IMR-90 (cell line): ENCODE results near the gene TNS3. TPM values are rescaled to one million over a fixed set of nuclear protein-coding genes. Genes with fewer than 3 reads are reported as not detected.
A peak's percentile ranks its signal among the peaks of the same experiment; 100 is the strongest.

ENCODE experiments used
- ATAC-seq: fragments of 200-7000 bp; cut with Tn5 transposase; 2 replicates; pipeline ENCODE4 v1.9.1; 2020; ENCODE audit warnings: low read depth, mild to moderate bottlenecking, moderate library complexity
- BruUV-seq: library from RNA; stranded (reverse); fragments of 400-500 nt; replicated peaks from 2 replicates; lab custom pipeline; 2021; lab: Mats Ljungman, UMichigan
- CTCF ChIA-PET: fragments of 300-600 bp; formaldehyde crosslinking; extraction: SDS; loops from one replicate; lab custom pipeline; 2021; ENCODE audit warnings: antibody characterized with exemption; lab: Yijun Ruan, JAX
- POLR2A ChIA-PET: fragments of 300-600 bp; sonication (Branson Sonifier 250); formaldehyde crosslinking; loops from one replicate; lab custom pipeline; 2022; ENCODE audit warnings: antibody characterized with exemption; ENCODE audit not compliant: unreplicated experiment; lab: Charles Lee
- DNase-seq: peaks from one replicate; pipeline ENCODE4 v3.0.0; 2013
- H2AFZ ChIP-seq: replicated peaks from 2 replicates; pipeline ENCODE3; 2013; ENCODE audit warnings: low read length, mild to moderate bottlenecking; ENCODE audit not compliant: poor library complexity
- H2AK5ac ChIP-seq: 2 replicates; pipeline ENCODE4 v1.6.1; 2013; ENCODE audit warnings: low read depth, low read length, inconsistent platforms
- H2AK9ac ChIP-seq: replicated peaks from 2 replicates; pipeline ENCODE3; 2013; ENCODE audit warnings: mild to moderate bottlenecking, low read depth, low read length, moderate library complexity; ENCODE audit not compliant: poor library complexity
- H2BK120ac ChIP-seq: 2 replicates; pipeline ENCODE4 v1.6.1; 2013; ENCODE audit warnings: low read depth, low read length, inconsistent platforms
- H2BK15ac ChIP-seq: 3 replicates; pipeline ENCODE4 v1.6.1; 2013; ENCODE audit warnings: low read depth, low read length, inconsistent platforms
- H2BK20ac ChIP-seq: 2 replicates; pipeline ENCODE4 v1.6.1; 2013; ENCODE audit warnings: low read depth, mild to moderate bottlenecking, inconsistent platforms, low read length, moderate library complexity
- H2BK5ac ChIP-seq: 2 replicates; pipeline ENCODE4 v1.6.1; 2013; ENCODE audit warnings: mild to moderate bottlenecking, low read depth, low read length, inconsistent platforms; ENCODE audit not compliant: poor library complexity, severe bottlenecking
- H3K14ac ChIP-seq: replicated peaks from 2 replicates; pipeline ENCODE4 v1.6.1; 2013; ENCODE audit warnings: low read depth, low read length, inconsistent platforms
- H3K18ac ChIP-seq: 2 replicates; pipeline ENCODE4 v1.6.1; 2013; ENCODE audit warnings: low read depth, low read length, control low read depth
- H3K23ac ChIP-seq: 2 replicates; pipeline ENCODE4 v1.6.1; 2013; ENCODE audit warnings: low read depth, low read length, inconsistent platforms
- H3K27ac ChIP-seq: 2 replicates; pipeline ENCODE4 v1.5.1; 2013; ENCODE audit warnings: mild to moderate bottlenecking, control low read depth, low read length; ENCODE audit not compliant: insufficient read depth
- H3K27me3 ChIP-seq: 2 replicates; pipeline ENCODE4 v1.6.1; 2013; ENCODE audit warnings: low read length; ENCODE audit not compliant: control insufficient read depth, insufficient read depth
- H3K36me3 ChIP-seq: 2 replicates; pipeline ENCODE4 v1.6.1; 2013; ENCODE audit warnings: low read length, mixed read lengths; ENCODE audit not compliant: control insufficient read depth, insufficient read depth
- H3K4ac ChIP-seq: 2 replicates; pipeline ENCODE4 v1.6.1; 2013; ENCODE audit warnings: low read depth, low read length, inconsistent platforms
- H3K4me1 ChIP-seq: 2 replicates; pipeline ENCODE4 v1.6.1; 2013; ENCODE audit warnings: low read length, mixed read lengths; ENCODE audit not compliant: control insufficient read depth, insufficient read depth
- H3K4me2 ChIP-seq: 2 replicates; pipeline ENCODE4 v1.6.1; 2013; ENCODE audit warnings: low read depth, mild to moderate bottlenecking, control low read depth, low read length, moderate library complexity
- H3K4me3 ChIP-seq: 2 replicates; pipeline ENCODE4 v1.5.1; 2013; ENCODE audit warnings: low read depth, mild to moderate bottlenecking, control low read depth, low read length, moderate library complexity; ENCODE audit not compliant: insufficient read depth
- H3K56ac ChIP-seq: 2 replicates; pipeline ENCODE4 v1.6.1; 2013; ENCODE audit warnings: low read length, inconsistent platforms; ENCODE audit not compliant: insufficient read depth; ENCODE audit errors: extremely low read depth
- H3K79me1 ChIP-seq, 2 experiments: 2 replicates each; pipeline ENCODE4 v1.6.1; 2013; ENCODE audit warnings: low read length in 2 of 2, inconsistent platforms in 1 of 2, low read depth in 1 of 2
- H3K9ac ChIP-seq: 2 replicates; pipeline ENCODE4 v1.6.1; 2013; ENCODE audit warnings: low read depth, low read length, control low read depth
- H3K9me1 ChIP-seq: 2 replicates; pipeline ENCODE4 v1.6.1; 2013; ENCODE audit warnings: low read length, inconsistent platforms; ENCODE audit not compliant: insufficient read depth
- H3K9me3 ChIP-seq: 2 replicates; pipeline ENCODE4 v1.6.1; 2013; ENCODE audit warnings: low read length; ENCODE audit not compliant: control insufficient read depth, insufficient read depth
- H4K20me1 ChIP-seq: 2 replicates; pipeline ENCODE4 v1.6.1; 2013; ENCODE audit warnings: low read length, inconsistent platforms; ENCODE audit not compliant: insufficient read depth
- H4K5ac ChIP-seq: 2 replicates; pipeline ENCODE4 v1.6.1; 2013; ENCODE audit warnings: mild to moderate bottlenecking, low read depth, low read length, control low read depth
- H4K8ac ChIP-seq, 2 experiments: 2 replicates each; pipeline ENCODE4 v1.6.1; 2013; ENCODE audit warnings: low read depth in 2 of 2, low read length in 2 of 2, control low read depth in 1 of 2, inconsistent platforms in 1 of 2
- H4K91ac ChIP-seq: 2 replicates; pipeline ENCODE4 v1.6.1; 2013; ENCODE audit warnings: low read depth, low read length, inconsistent platforms; ENCODE audit not compliant: insufficient read depth
- CEBPB ChIP-seq: IDR thresholded peaks from 2 replicates; pipeline ENCODE4 v1.6.1; 2012; ENCODE audit warnings: low read depth, low read length, improper control_type of control experiment
- CHD1 ChIP-seq: IDR thresholded peaks from 2 replicates; pipeline ENCODE4 v1.6.1; 2012; ENCODE audit warnings: low read depth, low read length, improper control_type of control experiment
- MAFK ChIP-seq: IDR thresholded peaks from 2 replicates; pipeline ENCODE4 v1.6.1; 2012; ENCODE audit warnings: low read depth, low read length, improper control_type of control experiment
- MAZ ChIP-seq: IDR thresholded peaks from 2 replicates; pipeline ENCODE4 v1.6.1; 2012; ENCODE audit warnings: low read depth, mild to moderate bottlenecking, low read length, improper control_type of control experiment, moderate library complexity, borderline replicate concordance
- NFE2L2 ChIP-seq: fragments of 150-350 bp; IDR thresholded peaks from 2 replicates; pipeline ENCODE4 v1.6.1; 2016; ENCODE audit warnings: low read depth, mild to moderate bottlenecking, low read length
- POLR2A ChIP-seq: IDR thresholded peaks from 2 replicates; pipeline ENCODE4 v1.6.1; 2012; ENCODE audit warnings: mild to moderate bottlenecking, low read depth, low read length
- RAD21 ChIP-seq: IDR thresholded peaks from 2 replicates; pipeline ENCODE4 v1.6.1; 2012; ENCODE audit warnings: low read length, improper control_type of control experiment
- RCOR1 ChIP-seq: IDR thresholded peaks from 2 replicates; pipeline ENCODE4 v1.6.1; 2012; ENCODE audit warnings: mild to moderate bottlenecking, low read length, improper control_type of control experiment; ENCODE audit not compliant: insufficient replicate concordance
- WGBS, 2 experiments: methylation state at CpG; one replicate each; pipeline versions ENCODE4 v1.1.5 to v1.1.7; 2013; ENCODE audit warnings: missing lambda C conversion rate in 2 of 2; ENCODE audit not compliant: insufficient read length in 1 of 2; ENCODE audit errors: extremely low coverage in 2 of 2; 5-methylcytosine and 5-hydroxymethylcytosine counted together
- dilution Hi-C: fragments of 300-500 bp; cut with HindIII; formaldehyde crosslinking; loops from one replicate; pipeline ENCODE4 v1.14.3; 2018; ENCODE audit warnings: low sequenced_read_pairs; ENCODE audit not compliant: unreplicated experiment
- in situ Hi-C: fragments of 300-500 bp; cut with MboI; formaldehyde crosslinking; loops from 3 replicates; pipeline ENCODE4 v1.14.3; 2019; ENCODE audit warnings: low sequenced_read_pairs, inconsistent platforms, mixed read lengths
- intact Hi-C: fragments of 100-400 bp; cut with micrococcal nuclease; formaldehyde crosslinking; loops from 2 replicates; pipeline ENCODE4 v1.10.0; 2022
- polyA plus RNA-seq, 3 experiments: library from polyadenylated mRNA; depleted of rRNA; stranded (reverse); fragments of >200 nt; gene quantifications; 2 replicates each; pipeline ENCODE4 v1.2.3, GENCODE V29; 2012; ENCODE audit warnings: low replicate concordance in 1 of 3
- total RNA-seq: library from RNA; depleted of rRNA; stranded (reverse); fragments of >200 nt; gene quantifications from 2 replicates; pipeline ENCODE4 v1.2.3, GENCODE V29; 2012
- TF ChIP-seq, protein P1 (sequence below): fragments of 150-350 bp; IDR thresholded peaks from 2 replicates; pipeline ENCODE4 v1.6.1; 2016; ENCODE audit warnings: low read depth, mild to moderate bottlenecking, low read length, moderate library complexity, borderline replicate concordance
- TF ChIP-seq, protein P2 (sequence below): fragments of 150-350 bp; IDR thresholded peaks from 2 replicates; pipeline ENCODE4 v1.6.1; 2017; ENCODE audit warnings: mild to moderate bottlenecking, antibody characterized with exemption, low read length, low read depth

TNS3 gene
- total and polyA plus RNA-seq, 2 of the 4 experiments (the other 2 are of a cell fraction): 64.3 to 79.2 TPM

DNA sequence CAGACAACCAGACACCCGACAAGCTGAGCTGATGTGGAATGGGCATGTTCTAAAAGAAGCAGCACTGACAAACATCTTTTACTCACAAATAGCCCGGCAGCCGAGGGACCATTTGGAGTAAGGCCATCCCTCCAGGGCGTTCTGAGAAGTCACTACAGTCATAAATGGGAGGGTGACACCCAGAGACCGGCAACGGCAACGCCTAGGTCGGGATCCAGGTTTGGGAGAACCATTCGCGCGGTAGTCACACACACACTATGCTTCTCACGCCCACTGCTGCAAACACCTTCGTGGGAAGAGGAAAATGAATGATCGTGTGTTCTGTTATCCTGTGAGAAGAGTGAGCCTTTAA, 9.8 kb downstream of the TNS3 start:
- H3K4me2 ChIP-seq: peak overlapping the region; percentile 56
- CTCF ChIA-PET: interaction anchor here (0.6 to 0.7 kb wide), 2 partner anchors 126 to 376 kb away, joined by 3 read pairs; partner anchors contain the start of gene PKD1L1

More for the DNA sequence above, 9.8 kb downstream of the TNS3 start:
- H4K20me1 ChIP-seq: peaks cover 35% of the 10 kb centered on the region
- H3K27ac ChIP-seq: peak overlapping the region; percentile 25
- H2BK120ac ChIP-seq: peak overlapping the region; percentile 90
- TF ChIP-seq POLR2A (no peak; the same call in 1 of the 2 replicates), RAD21 (no peak), CHD1 (no peak), RCOR1 (no peak), MAZ (no peak), CEBPB (no peak), MAFK (no peak), NFE2L2 (no peak)
- TF ChIP-seq, protein P1, sequence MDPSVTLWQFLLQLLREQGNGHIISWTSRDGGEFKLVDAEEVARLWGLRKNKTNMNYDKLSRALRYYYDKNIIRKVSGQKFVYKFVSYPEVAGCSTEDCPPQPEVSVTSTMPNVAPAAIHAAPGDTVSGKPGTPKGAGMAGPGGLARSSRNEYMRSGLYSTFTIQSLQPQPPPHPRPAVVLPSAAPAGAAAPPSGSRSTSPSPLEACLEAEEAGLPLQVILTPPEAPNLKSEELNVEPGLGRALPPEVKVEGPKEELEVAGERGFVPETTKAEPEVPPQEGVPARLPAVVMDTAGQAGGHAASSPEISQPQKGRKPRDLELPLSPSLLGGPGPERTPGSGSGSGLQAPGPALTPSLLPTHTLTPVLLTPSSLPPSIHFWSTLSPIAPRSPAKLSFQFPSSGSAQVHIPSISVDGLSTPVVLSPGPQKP: no peak
- TF ChIP-seq, protein P2, sequence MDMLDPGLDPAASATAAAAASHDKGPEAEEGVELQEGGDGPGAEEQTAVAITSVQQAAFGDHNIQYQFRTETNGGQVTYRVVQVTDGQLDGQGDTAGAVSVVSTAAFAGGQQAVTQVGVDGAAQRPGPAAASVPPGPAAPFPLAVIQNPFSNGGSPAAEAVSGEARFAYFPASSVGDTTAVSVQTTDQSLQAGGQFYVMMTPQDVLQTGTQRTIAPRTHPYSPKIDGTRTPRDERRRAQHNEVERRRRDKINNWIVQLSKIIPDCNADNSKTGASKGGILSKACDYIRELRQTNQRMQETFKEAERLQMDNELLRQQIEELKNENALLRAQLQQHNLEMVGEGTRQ: no peak
- no peaks in the 10 kb centered on the region for H3K27me3 ChIP-seq
- H3K4me1 ChIP-seq: peaks cover 44% of the 10 kb centered on the region
- peak overlapping the region; percentile 56 for H4K5ac ChIP-seq
- H2AK9ac ChIP-seq: peak overlapping the region; percentile 58
- H2AK5ac ChIP-seq: peak overlapping the region; percentile 23
- H2BK15ac ChIP-seq: peak overlapping the region; percentile 40; the same call in 1 of the 3 replicates
- 0 out of 2 replicates have a peak overlapping the region, but pooled peaks have one; percentile 1 for H3K9ac ChIP-seq
- H3K9me1 ChIP-seq: peaks cover 36% of the 10 kb centered on the region
- peak overlapping the region; percentile 87 for H3K14ac ChIP-seq
- intact Hi-C loops (loop anchor here (5.0 to 10.0 kb wide), 3 partner anchors 40 to 307 kb away; no protein-coding TSS in a partner anchor), dilution Hi-C loops (no loop called here), in situ Hi-C loops (no loop called here)
- H4K91ac ChIP-seq: peak overlapping the region; percentile 89
- no peak for DNase-seq
- BruUV-seq: no TSS peak
- H3K4ac ChIP-seq: peak overlapping the region; percentile 69
- no peak; the same call in 1 of the 2 replicates for ATAC-seq
- H4K8ac ChIP-seq: peak overlapping the region; percentile 3 to 79; a peak in 3 of 4 replicates
- H3K4me3 ChIP-seq: no peak overlapping the region
- peak overlapping the region; percentile 7; the same call in 1 of the 2 replicates for H3K56ac ChIP-seq
- no peaks in the 10 kb centered on the region for H3K9me3 ChIP-seq
- peak overlapping the region; percentile 53 for H3K18ac ChIP-seq
- POLR2A ChIA-PET: interaction anchor here (1.0 kb wide), 1 partner anchor 29 kb away, joined by 5 read pairs; no protein-coding TSS in a partner anchor
- H2BK5ac ChIP-seq: peak overlapping the region; percentile 75
- 0% methylated on average over 1 of the region's 14 CpGs; no CpG with 5 or more reads in 1 of the 2 experiments for WGBS, 2 experiments
- peaks cover 34 to 87% of the 10 kb centered on the region in 2 experiments for H3K79me1 ChIP-seq
- peak overlapping the region; percentile 61 for H2AFZ ChIP-seq
- peak overlapping the region; percentile 87 for H3K23ac ChIP-seq
- peaks cover 9% of the 10 kb centered on the region for H3K36me3 ChIP-seq
- peak overlapping the region; percentile 87 for H2BK20ac ChIP-seq
